HepG2 (cell line): ENCODE results near the gene IRF3. TPM values are rescaled to one million over a fixed set of nuclear protein-coding genes. Genes with fewer than 3 reads are reported as not detected.

Source experiments
- ATF4 ChIP-seq, 2 experiments: fragments of 450-650 bp in 1 of 2; sonication (generic) in 1 of 2; formaldehyde crosslinking; IDR thresholded peaks; 2 replicates each; pipeline versions ENCODE4 v1.5.0 to v1.8.0; 2020 to 2022; ENCODE audit warnings: mild to moderate bottlenecking in 1 of 2, missing genetic modification reagents in 1 of 2
- BRD4 ChIP-seq: sonication (generic); formaldehyde crosslinking; IDR thresholded peaks from 2 replicates; pipeline ENCODE4 v1.4.0; 2020; ENCODE audit warnings: missing genetic modification reagents
- CREM ChIP-seq, 2 experiments: sonication (generic) in 1 of 2; formaldehyde crosslinking in 1 of 2; IDR thresholded peaks; 2 replicates each; pipeline versions ENCODE4 v1.4.0 to v1.6.1; 2016 to 2020; ENCODE audit warnings: antibody characterized with exemption in 1 of 2, mild to moderate bottlenecking in 1 of 2, missing genetic modification reagents in 1 of 2
- DRAP1 ChIP-seq: IDR thresholded peaks from 2 replicates; pipeline ENCODE4 v1.6.1; 2016; ENCODE audit warnings: missing genetic modification reagents, missing compliant biosample characterization
- ETV5 ChIP-seq: IDR thresholded peaks from 2 replicates; pipeline ENCODE4 v1.6.1; 2018; ENCODE audit warnings: missing biosample characterization, missing genetic modification reagents, inconsistent platforms, borderline replicate concordance
- FOXA1 ChIP-seq, 2 experiments: fragments of 450-650 bp in 1 of 2; sonication (generic) in 1 of 2; formaldehyde crosslinking in 1 of 2; IDR thresholded peaks; 2 replicates each; pipeline versions ENCODE4 v1.4.0 to v1.6.1; 2016 to 2020; ENCODE audit warnings: missing genetic modification reagents in 1 of 2
- KDM1A ChIP-seq: IDR thresholded peaks from 2 replicates; pipeline ENCODE4 v1.6.1; 2016; ENCODE audit warnings: missing compliant biosample characterization
- KLF6 ChIP-seq: IDR thresholded peaks from 2 replicates; pipeline ENCODE4 v1.8.0; 2016; ENCODE audit warnings: missing biosample characterization, missing genetic modification reagents
- MEIS1 ChIP-seq: sonication (generic); formaldehyde crosslinking; IDR thresholded peaks from 2 replicates; pipeline ENCODE4 v1.9.0; 2021; ENCODE audit warnings: mild to moderate bottlenecking, missing genetic modification reagents, moderate library complexity, borderline replicate concordance
- NCOR1 ChIP-seq: fragments of 200-600 bp; sonication (generic); IDR thresholded peaks from 2 replicates; pipeline ENCODE4 v1.7.0; 2017; ENCODE audit warnings: antibody characterized with exemption, low read length, borderline replicate concordance
- NFRKB ChIP-seq: fragments of 450-650 bp; IDR thresholded peaks from 2 replicates; pipeline ENCODE4 v1.6.1; 2017
- PRPF4 ChIP-seq: fragments of 200-400 bp; formaldehyde crosslinking; IDR thresholded peaks from 2 replicates; pipeline ENCODE4 v1.6.1; 2016; ENCODE audit warnings: low read length, low read depth; ENCODE audit not compliant: poor library complexity, severe bottlenecking
- REPIN1 ChIP-seq: sonication (generic); formaldehyde crosslinking; IDR thresholded peaks from 2 replicates; pipeline ENCODE4 v1.8.0; 2022; ENCODE audit warnings: missing genetic modification reagents, low read depth, mild to moderate bottlenecking, borderline replicate concordance
- RFX1 ChIP-seq: fragments of 450-650 bp; IDR thresholded peaks from 2 replicates; pipeline ENCODE4 v1.6.1; 2017
- SAFB2 ChIP-seq: sonication (generic); formaldehyde crosslinking; IDR thresholded peaks from 2 replicates; pipeline ENCODE4 v1.5.1; 2020; ENCODE audit warnings: missing genetic modification reagents, low read depth, mild to moderate bottlenecking, borderline replicate concordance
- TCF7 ChIP-seq: sonication (generic); IDR thresholded peaks from 2 replicates; pipeline ENCODE4 v1.6.1; 2016; ENCODE audit warnings: antibody characterized with exemption, low read depth
- ZBTB42 ChIP-seq: sonication (generic); formaldehyde crosslinking; IDR thresholded peaks from 2 replicates; pipeline ENCODE4 v1.5.0; 2020; ENCODE audit warnings: mild to moderate bottlenecking, missing genetic modification reagents
- ZGPAT ChIP-seq: IDR thresholded peaks from 2 replicates; pipeline ENCODE4 v1.6.1; 2016; ENCODE audit warnings: mild to moderate bottlenecking
- ZHX1 ChIP-seq: sonication (generic); formaldehyde crosslinking; IDR thresholded peaks from 2 replicates; pipeline ENCODE4 v1.8.1; 2022; ENCODE audit warnings: low read depth, mild to moderate bottlenecking, missing genetic modification reagents
- ZNF101 ChIP-seq: sonication (generic); formaldehyde crosslinking; IDR thresholded peaks from 2 replicates; pipeline ENCODE4 v1.4.0; 2020; ENCODE audit warnings: mild to moderate bottlenecking, low read depth, missing genetic modification reagents, borderline replicate concordance
- ZNF232 ChIP-seq: sonication (generic); formaldehyde crosslinking; IDR thresholded peaks from 2 replicates; pipeline ENCODE4 v1.4.0; 2020; ENCODE audit warnings: missing genetic modification reagents, borderline replicate concordance
- ZNF3 ChIP-seq: IDR thresholded peaks from 2 replicates; pipeline ENCODE4 v1.7.0; 2017; ENCODE audit warnings: inconsistent platforms
- ZNF33A ChIP-seq: sonication (generic); formaldehyde crosslinking; IDR thresholded peaks from 2 replicates; pipeline ENCODE4 v1.5.1; 2020; ENCODE audit warnings: missing genetic modification reagents, mild to moderate bottlenecking, moderate library complexity, borderline replicate concordance
- ZNF446 ChIP-seq: sonication (generic); formaldehyde crosslinking; IDR thresholded peaks from 2 replicates; pipeline ENCODE4 v1.5.0; 2020; ENCODE audit warnings: mild to moderate bottlenecking, missing genetic modification reagents
- ZNF616 ChIP-seq: sonication (generic); formaldehyde crosslinking; IDR thresholded peaks from 2 replicates; pipeline ENCODE4 v1.5.0; 2020; ENCODE audit warnings: low read depth, mild to moderate bottlenecking, missing genetic modification reagents
- ZNF713 ChIP-seq: sonication (generic); formaldehyde crosslinking; IDR thresholded peaks from 2 replicates; pipeline ENCODE4 v1.4.0; 2020; ENCODE audit warnings: mild to moderate bottlenecking, missing genetic modification reagents
- polyA plus RNA-seq, 8 experiments: library from polyadenylated mRNA; depleted of rRNA in 3 of 8; stranded (reverse) in 7 of 8; unstranded in 1 of 8; fragments of >200 nt; fragmentation: Illumina TruSeq in 4 of 8; extraction: Trizol in 4 of 8; gene quantifications; 2 replicates each; pipeline versions ENCODE4 v1.2.1 to v1.2.3, GENCODE V29; 2011 to 2016; ENCODE audit warnings: low read depth in 4 of 8, missing spikeins in 1 of 8, mixed read lengths in 1 of 8; ENCODE audit not compliant: insufficient read depth in 1 of 8
- total RNA-seq, 5 experiments: library from RNA; depleted of rRNA; stranded (reverse); fragments of >200 nt; fragmentation: Illumina TruSeq; extraction: Trizol; gene quantifications; 2 replicates each; pipeline ENCODE4 v1.2.3, GENCODE V29; 2016; ENCODE audit warnings: low read depth in 1 of 5

The IRF3 gene
- total and polyA plus RNA-seq, 2 of the 13 experiments (the other 11 are each of a cell fraction or from before 2014, with no cell fraction given) = 61.9 to 65.5 TPM

- TF ChIP-seq DRAP1 (0 out of 2 replicates have a peak, but pooled peaks have one; percentile 11), SAFB2 (CRISPR knock-in tag) (no peak), ZHX1 (CRISPR knock-in tag) (peak; percentile 42; the same call in 1 of the 2 replicates), ZNF616 (no peak), ZNF3 (CRISPR knock-in tag) (no peak), NFRKB (peak; percentile 45; the same call in 1 of the 2 replicates), ZBTB42 (CRISPR knock-in tag) (peak; percentile 75; the same call in 1 of the 2 replicates), ZGPAT (CRISPR knock-in tag) (peak; percentile 43; the same call in 1 of the 2 replicates), REPIN1 (CRISPR knock-in tag) (peak; percentile 77), ETV5 (CRISPR knock-in tag) (peak; percentile 82), ZNF446 (no peak; the same call in 1 of the 2 replicates), ZNF101 (CRISPR knock-in tag) (no peak), TCF7 (no peak), FOXA1 (IDR thresholded peaks at IDR 0.05) (no peak), FOXA1 (CRISPR knock-in tag; IDR thresholded peaks at IDR 0.05) (no peak), ATF4 (CRISPR knock-in tag; IDR thresholded peaks at IDR 0.05) (no peak), RFX1 (no peak), BRD4 (CRISPR knock-in tag) (peak; percentile 80; the same call in 1 of the 2 replicates), KDM1A (CRISPR knock-in tag) (no peak), PRPF4 (no peak), ZNF713 (no peak), MEIS1 (CRISPR knock-in tag) (no peak), KLF6 (CRISPR knock-in tag) (peak; percentile 67; the same call in 1 of the 2 replicates), CREM (IDR thresholded peaks at IDR 0.05) (no peak), CREM (CRISPR knock-in tag; IDR thresholded peaks at IDR 0.05) (no peak), ZNF232 (0 out of 2 replicates have a peak, but pooled peaks have one; percentile 46), ZNF33A (CRISPR knock-in tag) (no peak), NCOR1 (no peak)
These were observed 11.7 kb upstream of the IRF3 start, which contains the start of gene PRMT1 (continued) for GRCh38 chr19:49677231-49677900.
